Rectal smooth muscle tissue (tissue), 1 donor: ENCODE measurements around the gene CD69.

ENCODE experiments used
- H3K27ac ChIP-seq: one replicate; pipeline ENCODE4 v1.7.0; 2013; ENCODE audit warnings: low read depth, low read length, inconsistent platforms
- H3K27me3 ChIP-seq: one replicate; pipeline ENCODE4 v1.7.0; 2013; ENCODE audit warnings: low read length; ENCODE audit not compliant: control insufficient read depth, insufficient read depth
- H3K36me3 ChIP-seq: one replicate; pipeline ENCODE4 v1.7.0; 2013; ENCODE audit warnings: low read length; ENCODE audit not compliant: control insufficient read depth, insufficient read depth
- H3K4me1 ChIP-seq: one replicate; pipeline ENCODE4 v1.7.0; 2013; ENCODE audit warnings: low read length; ENCODE audit not compliant: control insufficient read depth, insufficient read depth
- H3K4me3 ChIP-seq: one replicate; pipeline ENCODE4 v1.7.0; 2013; ENCODE audit warnings: low read length
- H3K9ac ChIP-seq: one replicate; pipeline ENCODE4 v1.7.0; 2013; ENCODE audit warnings: low read length

The CD69 gene

GRCh38 chr12:9793779-9794395 lies 33.2 kb upstream of the CD69 start:
- no peak overlapping the region for H3K27ac ChIP-seq
- H3K9ac ChIP-seq = no peak overlapping the region
- no peak overlapping the region for H3K4me3 ChIP-seq

GRCh38 chr12:9792961-9793617 lies 32.4 kb upstream of the CD69 start:
- Histone ChIP-seq H3K4me3 (no peak overlapping the region), H3K27ac (no peak overlapping the region), H3K4me1 (no peaks in the 10 kb centered on the region), H3K27me3 (no peaks in the 10 kb centered on the region), H3K36me3 (no peaks in the 10 kb centered on the region), H3K9ac (no peak overlapping the region)

More at GRCh38 chr12:9793779-9794395, 33.2 kb upstream of the CD69 start:
- Histone ChIP-seq H3K4me1 (no peaks in the 10 kb centered on the region), H3K27me3 (no peaks in the 10 kb centered on the region), H3K36me3 (no peaks in the 10 kb centered on the region)

GRCh38 chr12:9792185-9792900 lies 31.6 kb upstream of the CD69 start:
- Histone ChIP-seq H3K9ac (no peak overlapping the region), H3K27me3 (no peaks in the 10 kb centered on the region), H3K27ac (no peak overlapping the region), H3K4me3 (no peak overlapping the region), H3K4me1 (no peaks in the 10 kb centered on the region), H3K36me3 (no peaks in the 10 kb centered on the region)

- no peak overlapping the region for H3K4me3 ChIP-seq
- H3K27me3 ChIP-seq = no peaks in the 10 kb centered on the region
- H3K4me1 ChIP-seq = no peaks in the 10 kb centered on the region
- H3K9ac ChIP-seq = no peak overlapping the region
- no peaks in the 10 kb centered on the region for H3K36me3 ChIP-seq
- no peak overlapping the region for H3K27ac ChIP-seq
Measured at GRCh38 chr12:9786726-9787717, 26.3 kb upstream of the CD69 start.

- Histone ChIP-seq H3K27me3 (no peaks in the 10 kb centered on the region), H3K4me3 (no peak overlapping the region), H3K4me1 (no peaks in the 10 kb centered on the region), H3K36me3 (no peaks in the 10 kb centered on the region), H3K9ac (no peak overlapping the region), H3K27ac (no peak overlapping the region)
Measured at GRCh38 chr12:9784816-9785215, 24.1 kb upstream of the CD69 start.

GRCh38 chr12:9784326-9784725 lies 23.6 kb upstream of the CD69 start:
- no peak overlapping the region for H3K9ac ChIP-seq
- H3K27ac ChIP-seq = no peak overlapping the region
- no peaks in the 10 kb centered on the region for H3K36me3 ChIP-seq
- H3K4me1 ChIP-seq = no peaks in the 10 kb centered on the region
- no peak overlapping the region for H3K4me3 ChIP-seq
- no peaks in the 10 kb centered on the region for H3K27me3 ChIP-seq

- no peak overlapping the region for H3K27ac ChIP-seq
- no peaks in the 10 kb centered on the region for H3K4me1 ChIP-seq
- no peaks in the 10 kb centered on the region for H3K36me3 ChIP-seq
Measured at GRCh38 chr12:9782547-9783382, 22.1 kb upstream of the CD69 start.

GRCh38 chr12:9781360-9781759 lies 20.7 kb upstream of the CD69 start:
- Histone ChIP-seq H3K27me3 (no peaks in the 10 kb centered on the region), H3K4me3 (no peak overlapping the region), H3K9ac (no peak overlapping the region), H3K36me3 (no peaks in the 10 kb centered on the region), H3K4me1 (no peaks in the 10 kb centered on the region), H3K27ac (no peak overlapping the region)

More at GRCh38 chr12:9782547-9783382, 22.1 kb upstream of the CD69 start:
- H3K27me3 ChIP-seq = no peaks in the 10 kb centered on the region
- H3K4me3 ChIP-seq = no peak overlapping the region
- H3K9ac ChIP-seq = no peak overlapping the region

- H3K9ac ChIP-seq = no peak overlapping the region
- H3K4me1 ChIP-seq = no peaks in the 10 kb centered on the region
- no peaks in the 10 kb centered on the region for H3K27me3 ChIP-seq
- H3K27ac ChIP-seq = no peak overlapping the region
- no peaks in the 10 kb centered on the region for H3K36me3 ChIP-seq
- no peak overlapping the region for H3K4me3 ChIP-seq
Measured at GRCh38 chr12:9779209-9779608, 18.5 kb upstream of the CD69 start.

- no peak overlapping the region for H3K4me3 ChIP-seq
- H3K27ac ChIP-seq = no peak overlapping the region
- H3K36me3 ChIP-seq = no peaks in the 10 kb centered on the region
- no peaks in the 10 kb centered on the region for H3K4me1 ChIP-seq
- H3K27me3 ChIP-seq = no peaks in the 10 kb centered on the region
- H3K9ac ChIP-seq = no peak overlapping the region
Measured at GRCh38 chr12:9776781-9777180, 16.1 kb upstream of the CD69 start.

- H3K27ac ChIP-seq = no peak overlapping the region
- H3K36me3 ChIP-seq = no peaks in the 10 kb centered on the region
- H3K4me3 ChIP-seq = no peak overlapping the region
- H3K9ac ChIP-seq = no peak overlapping the region
- H3K27me3 ChIP-seq = no peaks in the 10 kb centered on the region
- H3K4me1 ChIP-seq = no peaks in the 10 kb centered on the region
Measured at GRCh38 chr12:9773216-9773877, 12.6 kb upstream of the CD69 start.
